K562 (cell line): Measurements from ENCODE around the gene TESK2. TPM values are rescaled to one million over a fixed set of nuclear protein-coding genes. Genes with fewer than 3 reads are reported as not detected.

Experiments used
- GATAD2B ChIP-seq: fragments of 450-650 bp; IDR thresholded peaks from 2 replicates; pipeline ENCODE4 v1.6.1; 2017; ENCODE audit warnings: mild to moderate bottlenecking, borderline replicate concordance
- L3MBTL2 ChIP-seq: fragments of 450-650 bp; IDR thresholded peaks from 2 replicates; pipeline ENCODE4 v1.6.1; 2016; ENCODE audit warnings: mild to moderate bottlenecking, moderate library complexity
- RBM25 ChIP-seq: fragments of 200-400 bp; formaldehyde crosslinking; IDR thresholded peaks from 2 replicates; pipeline ENCODE4 v1.6.1; 2018; ENCODE audit warnings: low read length, low read depth, moderate library complexity; ENCODE audit not compliant: severe bottlenecking
- ZNF717 ChIP-seq: fragments of 250-450 bp; sonication (Bioruptor Pico); IDR thresholded peaks from 2 replicates; pipeline ENCODE4 v1.5.0; 2021
- ZNF785 ChIP-seq: fragments of 250-450 bp; sonication (Bioruptor Pico); IDR thresholded peaks from 2 replicates; pipeline ENCODE4 v1.4.0; 2020; ENCODE audit warnings: mild to moderate bottlenecking
- polyA plus RNA-seq, 8 experiments: library from polyadenylated mRNA; depleted of rRNA in 4 of 8; stranded (reverse) in 5 of 8; unstranded in 3 of 8; fragments of >200 nt; fragmentation: Nextera tagmentation in 2 of 8; fragmentation: Illumina TruSeq in 1 of 8; extraction: Ambion mirVana in 2 of 8; extraction: Trizol in 1 of 8; gene quantifications; 2 replicates each; pipeline versions ENCODE4 v1.2.1 to v1.2.3, GENCODE V29; 2011 to 2014; ENCODE audit warnings: inconsistent platforms in 1 of 8, missing spikeins in 1 of 8
- total RNA-seq, 7 experiments: library from RNA; depleted of rRNA in 6 of 7; stranded (reverse); fragments of >200 nt in 6 of 7; fragmentation: Illumina TruSeq in 2 of 7; extraction: Trizol in 2 of 7; gene quantifications; 2 replicates each; pipeline versions ENCODE4 v1.2.1 to v1.2.3, GENCODE V29; 2011 to 2021; ENCODE audit warnings: low replicate concordance in 1 of 7
- TF ChIP-seq, protein P1 (sequence below): fragments of 450-650 bp; IDR thresholded peaks from 2 replicates; pipeline ENCODE4 v1.6.1; 2016; ENCODE audit warnings: mild to moderate bottlenecking, moderate library complexity
- TF ChIP-seq, protein P2 (sequence below): fragments of 150-350 bp; IDR thresholded peaks from 2 replicates; pipeline ENCODE4 v1.6.1; 2014; ENCODE audit warnings: low read depth, mild to moderate bottlenecking, low read length, borderline replicate concordance
- TF ChIP-seq, protein P3 (sequence below): fragments of 450-650 bp; formaldehyde crosslinking; IDR thresholded peaks from 2 replicates; pipeline ENCODE4 v1.4.0; 2022; ENCODE audit warnings: missing genetic modification characterization

The TESK2 gene
- total and polyA plus RNA-seq, 9 of the 15 experiments (the other 6 are each of a cell fraction or from before 2014, with no cell fraction given), result 1.6 to 5.3 (median 3.7) TPM

DNA sequence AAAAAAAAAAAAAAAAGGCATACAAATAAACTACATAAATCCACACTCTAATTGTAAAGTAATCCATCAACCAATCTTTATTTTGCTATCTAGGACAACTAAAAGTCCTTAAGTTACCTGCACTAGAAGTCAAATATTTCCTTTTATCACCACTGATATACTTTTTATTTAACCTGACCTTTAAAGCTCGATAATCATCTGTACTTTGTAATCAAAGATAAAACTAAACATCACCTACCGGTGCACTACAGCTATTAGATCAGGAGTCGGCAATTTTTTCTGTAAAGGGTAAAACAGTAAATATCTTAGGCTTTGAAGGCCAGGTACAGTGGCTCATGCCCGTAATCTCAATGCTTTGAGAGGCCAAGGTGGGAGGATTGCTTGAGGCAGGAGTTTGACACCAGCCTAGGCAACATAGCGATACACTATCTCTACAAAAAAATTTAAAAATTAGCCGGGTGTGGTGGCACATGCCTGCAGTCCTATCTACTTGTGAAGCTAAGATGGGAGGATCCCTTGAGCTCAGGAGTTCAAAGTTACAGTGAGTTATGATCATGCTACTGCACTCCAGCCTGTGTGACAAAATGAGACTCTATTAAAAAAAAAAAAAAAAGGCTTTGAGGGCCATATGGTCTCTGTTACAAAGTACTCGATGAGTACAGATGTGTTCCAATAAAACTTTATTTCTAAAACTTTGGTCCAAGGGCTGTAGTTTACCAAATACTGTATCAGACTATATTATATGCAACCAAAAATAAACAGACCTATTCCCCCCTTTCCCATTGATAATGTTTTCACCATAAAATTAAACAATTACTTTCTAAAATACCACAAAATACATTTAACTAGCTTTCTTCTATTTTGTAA, 47.1 kb downstream of the TESK2 start (continued):
- TF ChIP-seq, protein P1, sequence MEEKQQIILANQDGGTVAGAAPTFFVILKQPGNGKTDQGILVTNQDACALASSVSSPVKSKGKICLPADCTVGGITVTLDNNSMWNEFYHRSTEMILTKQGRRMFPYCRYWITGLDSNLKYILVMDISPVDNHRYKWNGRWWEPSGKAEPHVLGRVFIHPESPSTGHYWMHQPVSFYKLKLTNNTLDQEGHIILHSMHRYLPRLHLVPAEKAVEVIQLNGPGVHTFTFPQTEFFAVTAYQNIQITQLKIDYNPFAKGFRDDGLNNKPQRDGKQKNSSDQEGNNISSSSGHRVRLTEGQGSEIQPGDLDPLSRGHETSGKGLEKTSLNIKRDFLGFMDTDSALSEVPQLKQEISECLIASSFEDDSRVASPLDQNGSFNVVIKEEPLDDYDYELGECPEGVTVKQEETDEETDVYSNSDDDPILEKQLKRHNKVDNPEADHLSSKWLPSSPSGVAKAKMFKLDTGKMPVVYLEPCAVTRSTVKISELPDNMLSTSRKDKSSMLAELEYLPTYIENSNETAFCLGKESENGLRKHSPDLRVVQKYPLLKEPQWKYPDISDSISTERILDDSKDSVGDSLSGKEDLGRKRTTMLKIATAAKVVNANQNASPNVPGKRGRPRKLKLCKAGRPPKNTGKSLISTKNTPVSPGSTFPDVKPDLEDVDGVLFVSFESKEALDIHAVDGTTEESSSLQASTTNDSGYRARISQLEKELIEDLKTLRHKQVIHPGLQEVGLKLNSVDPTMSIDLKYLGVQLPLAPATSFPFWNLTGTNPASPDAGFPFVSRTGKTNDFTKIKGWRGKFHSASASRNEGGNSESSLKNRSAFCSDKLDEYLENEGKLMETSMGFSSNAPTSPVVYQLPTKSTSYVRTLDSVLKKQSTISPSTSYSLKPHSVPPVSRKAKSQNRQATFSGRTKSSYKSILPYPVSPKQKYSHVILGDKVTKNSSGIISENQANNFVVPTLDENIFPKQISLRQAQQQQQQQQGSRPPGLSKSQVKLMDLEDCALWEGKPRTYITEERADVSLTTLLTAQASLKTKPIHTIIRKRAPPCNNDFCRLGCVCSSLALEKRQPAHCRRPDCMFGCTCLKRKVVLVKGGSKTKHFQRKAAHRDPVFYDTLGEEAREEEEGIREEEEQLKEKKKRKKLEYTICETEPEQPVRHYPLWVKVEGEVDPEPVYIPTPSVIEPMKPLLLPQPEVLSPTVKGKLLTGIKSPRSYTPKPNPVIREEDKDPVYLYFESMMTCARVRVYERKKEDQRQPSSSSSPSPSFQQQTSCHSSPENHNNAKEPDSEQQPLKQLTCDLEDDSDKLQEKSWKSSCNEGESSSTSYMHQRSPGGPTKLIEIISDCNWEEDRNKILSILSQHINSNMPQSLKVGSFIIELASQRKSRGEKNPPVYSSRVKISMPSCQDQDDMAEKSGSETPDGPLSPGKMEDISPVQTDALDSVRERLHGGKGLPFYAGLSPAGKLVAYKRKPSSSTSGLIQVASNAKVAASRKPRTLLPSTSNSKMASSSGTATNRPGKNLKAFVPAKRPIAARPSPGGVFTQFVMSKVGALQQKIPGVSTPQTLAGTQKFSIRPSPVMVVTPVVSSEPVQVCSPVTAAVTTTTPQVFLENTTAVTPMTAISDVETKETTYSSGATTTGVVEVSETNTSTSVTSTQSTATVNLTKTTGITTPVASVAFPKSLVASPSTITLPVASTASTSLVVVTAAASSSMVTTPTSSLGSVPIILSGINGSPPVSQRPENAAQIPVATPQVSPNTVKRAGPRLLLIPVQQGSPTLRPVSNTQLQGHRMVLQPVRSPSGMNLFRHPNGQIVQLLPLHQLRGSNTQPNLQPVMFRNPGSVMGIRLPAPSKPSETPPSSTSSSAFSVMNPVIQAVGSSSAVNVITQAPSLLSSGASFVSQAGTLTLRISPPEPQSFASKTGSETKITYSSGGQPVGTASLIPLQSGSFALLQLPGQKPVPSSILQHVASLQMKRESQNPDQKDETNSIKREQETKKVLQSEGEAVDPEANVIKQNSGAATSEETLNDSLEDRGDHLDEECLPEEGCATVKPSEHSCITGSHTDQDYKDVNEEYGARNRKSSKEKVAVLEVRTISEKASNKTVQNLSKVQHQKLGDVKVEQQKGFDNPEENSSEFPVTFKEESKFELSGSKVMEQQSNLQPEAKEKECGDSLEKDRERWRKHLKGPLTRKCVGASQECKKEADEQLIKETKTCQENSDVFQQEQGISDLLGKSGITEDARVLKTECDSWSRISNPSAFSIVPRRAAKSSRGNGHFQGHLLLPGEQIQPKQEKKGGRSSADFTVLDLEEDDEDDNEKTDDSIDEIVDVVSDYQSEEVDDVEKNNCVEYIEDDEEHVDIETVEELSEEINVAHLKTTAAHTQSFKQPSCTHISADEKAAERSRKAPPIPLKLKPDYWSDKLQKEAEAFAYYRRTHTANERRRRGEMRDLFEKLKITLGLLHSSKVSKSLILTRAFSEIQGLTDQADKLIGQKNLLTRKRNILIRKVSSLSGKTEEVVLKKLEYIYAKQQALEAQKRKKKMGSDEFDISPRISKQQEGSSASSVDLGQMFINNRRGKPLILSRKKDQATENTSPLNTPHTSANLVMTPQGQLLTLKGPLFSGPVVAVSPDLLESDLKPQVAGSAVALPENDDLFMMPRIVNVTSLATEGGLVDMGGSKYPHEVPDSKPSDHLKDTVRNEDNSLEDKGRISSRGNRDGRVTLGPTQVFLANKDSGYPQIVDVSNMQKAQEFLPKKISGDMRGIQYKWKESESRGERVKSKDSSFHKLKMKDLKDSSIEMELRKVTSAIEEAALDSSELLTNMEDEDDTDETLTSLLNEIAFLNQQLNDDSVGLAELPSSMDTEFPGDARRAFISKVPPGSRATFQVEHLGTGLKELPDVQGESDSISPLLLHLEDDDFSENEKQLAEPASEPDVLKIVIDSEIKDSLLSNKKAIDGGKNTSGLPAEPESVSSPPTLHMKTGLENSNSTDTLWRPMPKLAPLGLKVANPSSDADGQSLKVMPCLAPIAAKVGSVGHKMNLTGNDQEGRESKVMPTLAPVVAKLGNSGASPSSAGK, result 0 out of 2 replicates have a peak, but pooled peaks have one; percentile 41
- TF ChIP-seq RBM25 (no peak), GATAD2B (no peak), ZNF717 (no peak), L3MBTL2 (peak; percentile 25; the same call in 1 of the 2 replicates), ZNF785 (CRISPR knock-in tag) (no peak)
- TF ChIP-seq, protein P2, sequence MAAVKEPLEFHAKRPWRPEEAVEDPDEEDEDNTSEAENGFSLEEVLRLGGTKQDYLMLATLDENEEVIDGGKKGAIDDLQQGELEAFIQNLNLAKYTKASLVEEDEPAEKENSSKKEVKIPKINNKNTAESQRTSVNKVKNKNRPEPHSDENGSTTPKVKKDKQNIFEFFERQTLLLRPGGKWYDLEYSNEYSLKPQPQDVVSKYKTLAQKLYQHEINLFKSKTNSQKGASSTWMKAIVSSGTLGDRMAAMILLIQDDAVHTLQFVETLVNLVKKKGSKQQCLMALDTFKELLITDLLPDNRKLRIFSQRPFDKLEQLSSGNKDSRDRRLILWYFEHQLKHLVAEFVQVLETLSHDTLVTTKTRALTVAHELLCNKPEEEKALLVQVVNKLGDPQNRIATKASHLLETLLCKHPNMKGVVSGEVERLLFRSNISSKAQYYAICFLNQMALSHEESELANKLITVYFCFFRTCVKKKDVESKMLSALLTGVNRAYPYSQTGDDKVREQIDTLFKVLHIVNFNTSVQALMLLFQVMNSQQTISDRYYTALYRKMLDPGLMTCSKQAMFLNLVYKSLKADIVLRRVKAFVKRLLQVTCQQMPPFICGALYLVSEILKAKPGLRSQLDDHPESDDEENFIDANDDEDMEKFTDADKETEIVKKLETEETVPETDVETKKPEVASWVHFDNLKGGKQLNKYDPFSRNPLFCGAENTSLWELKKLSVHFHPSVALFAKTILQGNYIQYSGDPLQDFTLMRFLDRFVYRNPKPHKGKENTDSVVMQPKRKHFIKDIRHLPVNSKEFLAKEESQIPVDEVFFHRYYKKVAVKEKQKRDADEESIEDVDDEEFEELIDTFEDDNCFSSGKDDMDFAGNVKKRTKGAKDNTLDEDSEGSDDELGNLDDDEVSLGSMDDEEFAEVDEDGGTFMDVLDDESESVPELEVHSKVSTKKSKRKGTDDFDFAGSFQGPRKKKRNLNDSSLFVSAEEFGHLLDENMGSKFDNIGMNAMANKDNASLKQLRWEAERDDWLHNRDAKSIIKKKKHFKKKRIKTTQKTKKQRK, result no peak
- TF ChIP-seq, protein P3, sequence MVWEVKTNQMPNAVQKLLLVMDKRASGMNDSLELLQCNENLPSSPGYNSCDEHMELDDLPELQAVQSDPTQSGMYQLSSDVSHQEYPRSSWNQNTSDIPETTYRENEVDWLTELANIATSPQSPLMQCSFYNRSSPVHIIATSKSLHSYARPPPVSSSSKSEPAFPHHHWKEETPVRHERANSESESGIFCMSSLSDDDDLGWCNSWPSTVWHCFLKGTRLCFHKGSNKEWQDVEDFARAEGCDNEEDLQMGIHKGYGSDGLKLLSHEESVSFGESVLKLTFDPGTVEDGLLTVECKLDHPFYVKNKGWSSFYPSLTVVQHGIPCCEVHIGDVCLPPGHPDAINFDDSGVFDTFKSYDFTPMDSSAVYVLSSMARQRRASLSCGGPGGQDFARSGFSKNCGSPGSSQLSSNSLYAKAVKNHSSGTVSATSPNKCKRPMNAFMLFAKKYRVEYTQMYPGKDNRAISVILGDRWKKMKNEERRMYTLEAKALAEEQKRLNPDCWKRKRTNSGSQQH (CRISPR knock-in tag), result no peak
